Measurements from ENCODE around the gene WDR12.
"Not testable (repeated sequence)": the region's sequence is repeated elsewhere in the genome, so short reads cannot be mapped to it uniquely, and the experiment has no call there.

Gene WDR12

DNA sequence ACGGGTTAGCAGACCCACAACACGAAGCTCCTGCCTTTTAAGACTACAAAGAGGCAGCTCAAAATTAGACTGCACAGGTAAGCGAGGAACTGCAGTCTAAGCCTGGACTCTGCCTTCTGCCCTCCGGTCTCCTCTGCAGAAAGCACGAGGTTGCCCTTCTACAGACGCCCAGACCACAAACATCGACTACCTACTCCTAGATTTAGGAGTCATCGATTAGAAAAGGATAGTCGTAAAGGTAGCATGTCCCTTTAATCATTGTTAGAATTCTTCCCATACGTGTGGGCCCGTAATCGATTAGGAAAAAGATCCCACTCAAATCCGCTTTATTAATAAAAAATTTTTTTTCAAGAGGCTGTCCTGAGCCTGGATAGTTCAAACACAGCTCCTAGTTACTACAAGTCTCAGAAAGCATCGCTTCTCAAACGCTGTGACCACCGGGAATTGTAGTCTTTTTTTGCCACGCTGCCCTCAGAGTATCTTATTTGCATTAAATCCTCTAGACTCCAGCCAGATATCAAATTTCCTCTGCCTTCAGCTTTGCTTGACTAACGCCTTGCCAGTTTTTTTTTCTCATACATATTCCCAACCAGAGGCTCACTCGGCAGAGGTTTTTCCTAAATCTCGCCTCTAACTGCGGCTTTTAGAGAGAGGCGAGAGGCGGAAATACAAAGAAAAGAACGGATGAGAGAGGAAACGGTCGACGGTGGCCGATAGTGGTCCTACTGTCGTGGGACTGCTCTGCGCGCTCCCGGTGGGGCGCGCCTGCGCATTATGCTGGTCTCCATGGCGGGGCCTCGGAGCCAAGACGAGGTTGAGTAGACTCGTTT is at the start of gene WDR12, which contains the start of gene CARF:
Gene WDR12 (minus strand): TSS at position 162 of the 830 bp plus-strand sequence. CDS start 197 bp downstream, outside the sequence.
Gene CARF (plus strand): TSS at position 764 of the 830 bp plus-strand sequence. CDS start 29,628 bp downstream, outside the sequence.
- peak; percentile 83 for DNase-seq

GRCh38 chr2:202960524-202960923 is 49.1 kb upstream of the WDR12 start:
- no peak for DNase-seq

- no peak for DNase-seq
Measured at GRCh38 chr2:202950592-202950991, 39.1 kb upstream of the WDR12 start.

DNA sequence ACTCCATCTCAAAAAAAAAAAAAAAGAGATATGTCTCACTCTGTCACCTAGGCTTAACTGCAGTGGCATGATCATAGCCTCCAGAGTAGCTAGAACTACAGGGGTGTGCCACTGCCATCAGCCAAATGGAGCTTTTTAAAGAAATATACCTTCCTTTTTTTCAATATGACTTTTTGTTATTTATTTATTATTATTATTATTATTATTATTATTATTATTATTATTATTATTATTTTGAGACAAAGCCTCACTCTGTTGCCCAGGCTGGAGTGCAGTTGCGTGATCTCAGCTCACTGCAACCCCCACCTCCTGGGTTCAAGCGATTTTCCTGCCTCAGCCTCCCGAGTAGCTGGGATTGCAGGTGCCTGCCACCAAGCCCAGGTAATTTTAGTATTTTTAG is 37.9 kb upstream of the WDR12 start:
- DNase-seq = not testable (repeated sequence)

DNA sequence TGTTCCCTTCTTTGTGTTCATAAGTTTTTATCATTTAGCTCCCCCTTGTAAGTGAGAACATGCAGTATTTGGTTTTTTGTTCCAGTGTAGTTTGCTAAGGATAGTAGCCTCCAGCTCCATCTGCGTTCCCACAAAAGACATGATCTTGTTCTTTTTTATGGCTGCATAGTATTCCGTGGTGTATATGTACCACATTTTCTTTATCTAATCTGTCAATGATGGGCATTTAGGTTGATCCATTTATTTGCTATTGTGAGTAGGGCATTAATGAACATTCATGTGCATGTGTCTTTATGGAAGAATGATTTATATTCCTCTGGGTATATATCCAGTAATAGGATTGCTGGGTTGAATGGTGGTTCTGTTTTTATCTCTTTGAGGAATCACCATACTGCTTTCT is 34.0 kb upstream of the WDR12 start:
- DNase-seq = no peak

- DNase-seq = no peak
Measured at GRCh38 chr2:202944816-202945215, 33.3 kb upstream of the WDR12 start.

DNA sequence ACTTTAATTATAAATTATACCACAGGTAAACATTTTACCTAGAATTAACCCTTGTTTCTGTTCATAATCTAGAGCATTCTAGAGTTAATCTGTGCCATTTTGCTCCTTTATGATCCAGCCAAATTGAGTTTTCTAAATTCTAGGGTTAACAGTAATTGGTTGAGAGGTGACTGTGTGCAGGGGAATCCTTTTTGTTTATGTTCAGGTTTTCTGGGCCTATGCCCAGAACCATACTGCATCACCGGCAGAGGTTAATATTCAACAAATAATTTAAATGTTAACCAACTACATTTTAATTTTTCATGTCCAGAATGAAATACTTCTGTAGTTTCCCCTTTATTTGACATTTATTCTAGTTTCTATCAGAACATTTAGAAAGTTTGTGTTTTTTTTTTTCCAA is 32.9 kb upstream of the WDR12 start:
- DNase-seq = no peak

DNA sequence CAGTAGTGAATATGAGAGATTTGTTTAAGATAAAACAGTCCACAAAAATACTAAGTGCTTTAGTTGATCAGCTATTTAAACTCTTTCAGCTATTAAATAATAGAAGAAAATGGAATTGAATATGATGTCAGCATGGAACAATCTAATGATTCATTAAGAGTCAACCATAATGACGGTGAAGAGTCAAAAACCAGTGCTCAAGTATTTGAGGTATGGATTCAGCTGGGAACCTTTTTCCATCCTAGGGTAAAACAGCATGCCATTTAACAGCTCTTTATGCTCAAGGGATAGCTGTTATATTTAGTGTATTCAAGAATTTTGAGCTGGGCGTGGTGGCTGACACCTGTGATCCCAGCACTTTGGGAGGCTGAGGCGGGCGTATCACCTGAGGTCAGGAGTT is 30.3 kb upstream of the WDR12 start:
- DNase-seq = no peak

DNA sequence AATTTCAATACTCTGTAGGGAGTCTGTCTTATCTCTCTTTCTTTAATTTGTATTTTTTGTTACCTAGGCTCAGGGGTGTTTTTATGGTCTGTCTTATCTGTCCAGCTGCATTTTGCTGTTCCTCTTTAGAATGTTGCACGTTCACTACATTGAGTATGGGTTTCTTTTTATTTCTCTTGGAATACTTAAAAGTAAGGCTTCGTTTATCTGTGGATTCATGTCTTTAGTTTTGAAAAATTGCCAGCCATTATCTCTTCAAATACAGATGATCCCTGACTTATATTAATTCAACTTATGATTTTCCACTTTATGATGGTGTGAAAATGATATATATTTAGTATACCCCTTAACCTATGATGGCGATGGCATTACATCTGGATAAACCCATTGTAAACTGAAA is 27.5 kb upstream of the WDR12 start:
- no peak for DNase-seq

DNA sequence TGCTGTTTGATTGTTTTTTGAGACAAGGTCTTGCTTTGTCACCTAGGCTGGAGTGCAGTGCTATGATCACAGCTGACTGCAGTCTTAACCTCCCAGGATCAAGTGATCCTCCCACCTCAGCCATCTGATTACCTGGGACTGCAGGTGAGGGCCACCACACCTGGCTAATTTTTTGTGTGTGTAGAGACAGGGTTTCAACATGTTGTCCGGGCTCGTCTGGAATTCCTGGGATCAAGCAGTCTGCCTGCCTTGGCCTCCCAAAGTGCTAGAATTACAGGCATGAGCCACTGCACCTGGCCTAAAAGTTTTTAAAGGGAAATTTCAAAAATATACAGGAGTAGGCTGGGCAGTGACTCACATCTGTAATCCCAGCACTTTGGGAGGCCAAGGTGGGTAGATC is 23.0 kb upstream of the WDR12 start:
- DNase-seq = no peak

DNA sequence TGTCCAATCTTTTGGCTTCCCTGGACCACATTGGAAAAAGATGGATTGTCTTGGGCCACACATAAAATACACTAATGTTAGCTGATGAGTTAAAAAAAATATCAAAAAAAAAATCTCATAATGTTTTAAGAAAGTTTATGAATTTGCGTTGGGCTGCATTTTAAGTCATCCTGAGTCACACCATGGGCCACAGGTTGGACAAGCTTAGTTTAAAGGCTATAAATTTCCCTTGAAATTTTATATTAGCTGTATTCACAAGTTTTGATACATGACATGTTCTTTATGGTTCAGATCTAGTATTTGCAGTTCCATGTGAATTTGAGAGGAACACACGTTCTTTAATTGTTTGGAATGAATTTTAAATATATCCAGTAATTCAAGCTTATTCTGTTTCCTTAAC is 22.5 kb upstream of the WDR12 start:
- DNase-seq = no peak

DNA sequence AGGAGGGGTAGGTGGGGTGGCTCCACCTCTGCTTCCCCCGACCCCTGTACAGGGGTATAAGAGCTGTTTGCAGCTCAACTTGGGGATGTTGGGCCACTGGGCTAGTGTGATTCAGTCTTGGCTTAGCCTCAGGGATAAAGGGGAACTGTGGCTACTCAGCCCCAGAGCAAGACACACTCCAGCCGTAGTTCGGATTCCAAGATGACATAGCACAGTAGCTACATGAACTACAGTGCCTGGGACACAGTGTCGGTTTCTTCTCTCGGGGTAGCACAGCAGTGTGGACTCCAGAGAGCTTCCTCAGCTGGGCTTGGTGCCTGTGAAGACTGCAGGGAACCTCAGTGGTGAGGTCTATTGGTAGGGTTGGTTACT is 21.7 kb upstream of the WDR12 start:
- DNase-seq = no peak

DNA sequence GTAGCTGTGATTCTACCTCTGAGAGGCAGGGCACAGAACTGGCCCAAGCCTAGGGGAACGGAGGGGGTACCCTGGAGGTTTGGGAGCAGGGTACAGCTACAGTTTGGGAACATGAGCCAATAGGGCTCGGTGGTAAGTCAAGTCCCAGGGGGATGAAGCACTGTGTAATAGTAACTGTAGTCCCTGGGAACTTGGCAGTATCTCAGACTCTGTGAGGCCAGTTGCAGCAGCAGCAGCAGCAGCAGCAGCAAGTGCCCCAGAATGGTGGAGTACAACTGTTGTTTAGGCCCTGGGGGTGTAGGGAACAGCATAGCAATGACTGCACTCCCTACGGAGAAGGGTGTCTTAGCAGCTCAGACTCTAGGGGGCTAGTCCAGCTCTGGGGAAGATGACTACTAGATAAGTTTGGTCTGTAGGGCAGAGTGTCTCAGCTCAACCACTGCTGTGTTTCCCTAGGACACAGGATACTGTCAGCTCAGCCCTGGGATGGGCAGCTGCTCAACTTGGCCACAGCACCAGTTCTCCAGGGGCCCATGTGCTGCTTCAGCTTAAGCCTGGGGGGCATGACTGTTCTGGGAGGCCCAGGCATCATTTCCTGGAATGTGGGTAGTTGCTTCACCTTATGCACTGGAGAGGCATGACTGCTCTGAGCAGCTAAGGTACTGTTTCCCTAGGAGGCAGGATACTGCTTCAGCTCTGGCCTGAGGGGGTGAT is 21.1 kb upstream of the WDR12 start:
- DNase-seq = no peak

- no peak for DNase-seq
Measured at GRCh38 chr2:202918860-202919259, 7.4 kb upstream of the WDR12 start.

GRCh38 chr2:202912342-202913201 is 1.1 kb upstream of the WDR12 start:
- DNase-seq = not testable (repeated sequence)

DNA sequence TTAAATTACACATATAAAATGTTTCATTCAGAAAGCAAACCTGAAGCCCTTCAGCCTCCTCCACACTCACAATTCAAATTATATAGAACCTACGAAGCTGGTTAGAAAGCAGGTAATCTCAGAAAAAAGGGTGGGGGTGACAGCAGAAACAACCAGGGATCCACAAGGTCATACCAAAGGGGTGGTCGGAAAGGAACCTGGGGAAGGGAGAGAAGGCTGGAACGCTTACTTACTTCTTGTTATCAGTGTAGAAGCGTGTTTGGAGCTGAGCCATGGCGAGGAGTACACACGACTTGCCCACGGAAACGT is 316 bp downstream of the WDR12 start:
- no peak for DNase-seq

DNA sequence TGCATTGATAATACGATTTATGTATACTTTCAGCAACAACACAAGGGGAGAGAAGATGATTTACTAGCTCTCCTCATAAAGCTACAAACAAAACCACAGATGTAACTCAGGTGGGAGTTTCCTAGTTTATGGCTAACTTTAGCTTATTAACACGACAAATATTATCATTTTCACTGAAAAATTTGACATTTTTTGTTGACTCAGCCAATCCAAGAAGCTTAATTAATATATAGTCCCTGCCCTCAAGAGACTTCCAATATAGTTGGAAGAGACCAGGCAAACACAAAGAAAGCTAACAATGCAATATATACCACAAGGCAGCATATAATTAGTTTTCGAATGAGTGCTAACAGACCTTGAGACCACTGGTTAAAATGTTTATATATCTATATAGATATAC is 775 bp downstream of the WDR12 start:
- DNase-seq = no peak

DNA sequence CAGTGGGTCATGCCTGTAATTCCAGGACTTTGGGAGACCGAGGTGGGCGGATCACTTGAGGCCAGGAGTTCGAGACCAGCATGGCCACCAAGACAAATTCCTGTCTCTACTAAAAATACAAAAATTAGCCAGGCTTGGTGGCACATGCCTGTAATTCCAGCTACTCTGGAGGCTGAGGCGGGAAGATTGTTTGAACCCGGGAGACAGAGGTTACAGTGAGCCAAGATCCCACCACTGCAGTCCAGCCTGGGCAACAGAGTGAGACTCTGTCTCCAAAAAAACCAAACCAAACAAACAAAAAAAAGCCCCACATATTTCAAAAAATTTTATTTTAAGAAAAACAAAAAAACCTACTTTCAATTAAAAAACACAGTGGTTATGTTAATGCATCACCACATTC is 1.2 kb downstream of the WDR12 start:
- DNase-seq = not testable (repeated sequence)

- no peak for DNase-seq
Measured at GRCh38 chr2:202909394-202910192, 1.9 kb downstream of the WDR12 start.

DNA sequence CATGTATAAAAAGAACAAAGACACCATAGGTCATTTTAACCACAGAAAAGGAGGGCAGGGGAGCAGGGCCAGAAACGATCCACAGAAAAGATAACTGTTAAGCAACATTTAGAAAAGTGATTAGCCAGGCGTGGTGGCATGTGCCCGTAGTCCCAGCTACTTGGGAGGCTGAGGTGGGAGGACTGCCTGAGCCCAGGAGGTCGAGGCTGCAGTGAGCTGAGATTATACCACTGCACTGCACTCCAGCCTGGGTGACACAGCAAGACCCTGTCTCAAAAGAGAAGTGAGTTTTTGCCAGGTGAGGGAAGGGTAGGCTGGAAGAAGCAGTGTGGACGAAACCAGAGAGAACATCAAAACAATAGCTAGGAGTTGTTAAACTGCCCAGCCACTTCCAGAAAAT is 3.3 kb downstream of the WDR12 start:
- DNase-seq = no peak

DNA sequence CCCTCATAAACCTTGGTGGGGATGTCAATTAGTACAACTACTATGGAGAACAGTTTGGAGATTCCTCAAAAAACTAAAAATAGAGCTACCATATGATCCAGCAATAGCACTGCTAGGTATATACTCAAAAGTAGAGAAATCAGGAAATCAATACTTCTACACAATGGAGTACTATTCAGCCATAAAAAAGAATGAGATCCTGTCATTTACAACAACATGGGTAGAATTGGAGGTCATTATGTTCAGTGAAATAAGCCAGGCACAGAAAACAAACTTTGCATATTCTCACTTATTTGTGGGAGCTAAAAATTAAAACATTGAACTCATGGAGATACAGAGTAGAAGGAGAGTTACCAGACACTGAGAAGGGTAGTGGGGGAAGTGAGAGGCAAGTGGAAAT is 6.0 kb downstream of the WDR12 start:
- not testable (repeated sequence) for DNase-seq

DNA sequence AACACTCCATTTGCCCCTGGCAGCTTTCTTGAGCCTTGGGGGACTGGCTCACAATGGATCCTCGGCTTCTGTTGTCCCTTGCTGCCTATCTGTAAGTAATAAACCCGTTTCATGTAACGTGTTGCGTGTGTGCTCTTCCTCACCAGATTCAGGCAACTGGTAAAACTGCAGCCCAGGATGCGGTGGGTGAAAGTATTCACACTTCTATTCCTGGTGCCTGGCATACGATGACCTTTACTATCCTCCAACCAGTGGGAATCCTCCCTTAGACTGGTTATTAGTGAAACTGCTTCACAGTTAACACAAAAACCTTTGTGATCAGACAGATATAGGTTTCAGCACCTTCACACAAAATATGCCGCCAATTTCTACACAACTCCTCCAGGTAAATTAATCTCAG is 26.3 kb downstream of the WDR12 start:
- no peak for DNase-seq

Measured in activated CD4-positive, alpha-beta T cell treated with anti-CD3 and anti-CD28 coated beads for 1 hour (primary cell).